ES-I3 (cell line): ENCODE results near the gene CALCA.

ENCODE experiments used
- H3K36me3 ChIP-seq: 2 replicates; pipeline ENCODE4 v1.6.1; 2013; ENCODE audit warnings: mild to moderate bottlenecking, low read length, control low read depth, moderate library complexity; ENCODE audit not compliant: insufficient read depth
- H3K4me1 ChIP-seq: 2 replicates; pipeline ENCODE4 v1.6.1; 2013; ENCODE audit warnings: mild to moderate bottlenecking, control low read depth, low read length; ENCODE audit not compliant: insufficient read depth
- H3K9ac ChIP-seq: 2 replicates; pipeline ENCODE4 v1.6.1; 2013; ENCODE audit warnings: low read depth, mild to moderate bottlenecking, low read length, moderate library complexity
- H3K9me3 ChIP-seq: 2 replicates; pipeline ENCODE4 v1.6.1; 2013; ENCODE audit warnings: mild to moderate bottlenecking, low read length, moderate library complexity; ENCODE audit not compliant: control insufficient read depth, insufficient read depth

Gene CALCA

GRCh38 chr11:14972581-14973495 lies 687 bp upstream of the CALCA start:
- Histone ChIP-seq H3K4me1 (peaks cover 3% of the 10 kb centered on the region; the same call in 1 of the 2 replicates), H3K9me3 (no peaks in the 10 kb centered on the region), H3K9ac (peak overlapping the region; percentile 42; the same call in 1 of the 2 replicates), H3K36me3 (no peaks in the 10 kb centered on the region)

GRCh38 chr11:14969901-14970323 lies 2.2 kb downstream of the CALCA start:
- Histone ChIP-seq H3K4me1 (peaks cover 3% of the 10 kb centered on the region; the same call in 1 of the 2 replicates), H3K36me3 (no peaks in the 10 kb centered on the region), H3K9me3 (no peaks in the 10 kb centered on the region), H3K9ac (no peak overlapping the region)

- no peaks in the 10 kb centered on the region for H3K9me3 ChIP-seq
- no peak overlapping the region for H3K9ac ChIP-seq
These were observed 4.4 kb downstream of the CALCA start for GRCh38 chr11:14967581-14968243.

GRCh38 chr11:14956111-14956510 lies 16.0 kb downstream of the CALCA start:
- H3K9me3 ChIP-seq, result no peaks in the 10 kb centered on the region

More at GRCh38 chr11:14967581-14968243, 4.4 kb downstream of the CALCA start:
- Histone ChIP-seq H3K36me3 (no peaks in the 10 kb centered on the region), H3K4me1 (no peaks in the 10 kb centered on the region)

GRCh38 chr11:14954581-14954980 lies 17.6 kb downstream of the CALCA start:
- Histone ChIP-seq H3K9ac (no peak overlapping the region), H3K36me3 (no peaks in the 10 kb centered on the region), H3K9me3 (no peaks in the 10 kb centered on the region), H3K4me1 (no peaks in the 10 kb centered on the region)

More at GRCh38 chr11:14956111-14956510, 16.0 kb downstream of the CALCA start:
- H3K4me1 ChIP-seq, result no peaks in the 10 kb centered on the region
- no peaks in the 10 kb centered on the region for H3K36me3 ChIP-seq
- H3K9ac ChIP-seq, result no peak overlapping the region

GRCh38 chr11:14953904-14954303 lies 18.2 kb downstream of the CALCA start:
- Histone ChIP-seq H3K9ac (no peak overlapping the region), H3K4me1 (no peaks in the 10 kb centered on the region), H3K36me3 (no peaks in the 10 kb centered on the region), H3K9me3 (no peaks in the 10 kb centered on the region)

- Histone ChIP-seq H3K4me1 (no peaks in the 10 kb centered on the region), H3K9ac (no peak overlapping the region), H3K36me3 (no peaks in the 10 kb centered on the region), H3K9me3 (no peaks in the 10 kb centered on the region)
These were observed 22.6 kb downstream of the CALCA start for GRCh38 chr11:14949437-14950147.

GRCh38 chr11:14942745-14943144 lies 29.4 kb downstream of the CALCA start:
- Histone ChIP-seq H3K9ac (no peak overlapping the region), H3K36me3 (no peaks in the 10 kb centered on the region), H3K4me1 (no peaks in the 10 kb centered on the region), H3K9me3 (no peaks in the 10 kb centered on the region)

- no peaks in the 10 kb centered on the region for H3K9me3 ChIP-seq
- H3K9ac ChIP-seq, result no peak overlapping the region
- H3K4me1 ChIP-seq, result no peaks in the 10 kb centered on the region
- H3K36me3 ChIP-seq, result no peaks in the 10 kb centered on the region
These were observed 33.2 kb downstream of the CALCA start for GRCh38 chr11:14938936-14939335.

GRCh38 chr11:14934641-14935351 lies 37.4 kb downstream of the CALCA start:
- H3K9ac ChIP-seq, result no peak overlapping the region
- no peaks in the 10 kb centered on the region for H3K36me3 ChIP-seq
- H3K4me1 ChIP-seq, result no peaks in the 10 kb centered on the region

GRCh38 chr11:14932447-14932846 lies 39.7 kb downstream of the CALCA start:
- H3K9me3 ChIP-seq, result no peaks in the 10 kb centered on the region; the same call in 1 of the 2 replicates
- no peaks in the 10 kb centered on the region for H3K4me1 ChIP-seq

More at GRCh38 chr11:14934641-14935351, 37.4 kb downstream of the CALCA start:
- H3K9me3 ChIP-seq, result no peaks in the 10 kb centered on the region

GRCh38 chr11:14930369-14930768 lies 41.8 kb downstream of the CALCA start:
- no peaks in the 10 kb centered on the region for H3K4me1 ChIP-seq
- H3K9ac ChIP-seq, result no peak overlapping the region

More at GRCh38 chr11:14932447-14932846, 39.7 kb downstream of the CALCA start:
- H3K9ac ChIP-seq, result no peak overlapping the region
- H3K36me3 ChIP-seq, result no peaks in the 10 kb centered on the region

GRCh38 chr11:14927146-14927545 lies 45.0 kb downstream of the CALCA start:
- H3K36me3 ChIP-seq, result no peaks in the 10 kb centered on the region
- H3K4me1 ChIP-seq, result no peaks in the 10 kb centered on the region
- H3K9ac ChIP-seq, result no peak overlapping the region
- H3K9me3 ChIP-seq, result no peaks in the 10 kb centered on the region; the same call in 1 of the 2 replicates

More at GRCh38 chr11:14930369-14930768, 41.8 kb downstream of the CALCA start:
- H3K9me3 ChIP-seq, result no peaks in the 10 kb centered on the region; the same call in 1 of the 2 replicates
- no peaks in the 10 kb centered on the region for H3K36me3 ChIP-seq
